Neural cell (in vitro differentiated cells): ENCODE results near the gene UNC5B. TPM values are rescaled to one million over a fixed set of nuclear protein-coding genes. Genes with fewer than 3 reads are reported as not detected.
A peak's percentile ranks its signal among the peaks of the same experiment; 100 is the strongest.

Experiments used
- H2AFZ ChIP-seq: fragments of 200-600, 300-800 bp; sonication (generic), shearing (Covaris generic); 2 replicates; pipeline ENCODE4 v1.6.0; 2014; ENCODE audit warnings: low read depth, mild to moderate bottlenecking, antibody characterized with exemption, low read length, moderate library complexity
- H3F3A ChIP-seq: fragments of 200-600 bp; shearing (Covaris generic); 2 replicates; pipeline ENCODE4 v1.6.1; 2016; ENCODE audit warnings: mild to moderate bottlenecking, moderate library complexity, mixed read lengths, antibody characterized with exemption, low read length; ENCODE audit not compliant: insufficient read depth, poor library complexity, severe bottlenecking
- H3K27ac ChIP-seq: fragments of 200-600, 300-800 bp; sonication (generic), shearing (Covaris generic); 2 replicates; pipeline ENCODE4 v1.5.1; 2014; ENCODE audit warnings: mild to moderate bottlenecking, low read length, moderate library complexity
- H3K27me3 ChIP-seq: fragments of 300-800, 200-600 bp; sonication (generic), shearing (Covaris generic); 2 replicates; pipeline ENCODE4 v1.6.0; 2014; ENCODE audit warnings: mild to moderate bottlenecking, low read depth, low read length, moderate library complexity; ENCODE audit not compliant: insufficient read depth
- H3K36me3 ChIP-seq: fragments of 300-800, 200-600 bp; sonication (generic), shearing (Covaris generic); 2 replicates; pipeline ENCODE4 v1.5.1; 2014; ENCODE audit warnings: mild to moderate bottlenecking, antibody characterized with exemption, low read length, moderate library complexity; ENCODE audit not compliant: insufficient read depth
- H3K4me2 ChIP-seq: fragments of 300-800, 200-600 bp; sonication (generic), shearing (Covaris generic); 2 replicates; pipeline ENCODE4 v1.6.0; 2014; ENCODE audit warnings: mild to moderate bottlenecking, low read length
- H3K4me3 ChIP-seq: fragments of 300-800, 200-600 bp; sonication (generic), shearing (Covaris generic); 2 replicates; pipeline ENCODE4 v1.5.1; 2014; ENCODE audit warnings: mild to moderate bottlenecking, low read length, moderate library complexity
- H3K79me2 ChIP-seq: fragments of 200-600 bp; shearing (Covaris generic); replicated peaks from 2 replicates; pipeline ENCODE4 v1.6.0; 2014; ENCODE audit warnings: mild to moderate bottlenecking, low read length, moderate library complexity; ENCODE audit not compliant: insufficient read depth
- H3K9ac ChIP-seq: fragments of 300-800, 200-600 bp; sonication (generic), shearing (Covaris generic); 2 replicates; pipeline ENCODE4 v1.6.1; 2016; ENCODE audit warnings: mild to moderate bottlenecking, low read length, mixed read lengths
- H3K9me2 ChIP-seq: fragments of 200-600 bp; shearing (Covaris generic); 2 replicates; pipeline ENCODE4 v1.6.1; 2016; ENCODE audit warnings: mild to moderate bottlenecking, low read length, mixed read lengths; ENCODE audit not compliant: insufficient read depth
- H3K9me3 ChIP-seq: fragments of 200-600, 300-800 bp; sonication (generic), shearing (Covaris generic); 2 replicates; pipeline ENCODE4 v1.6.1; 2016; ENCODE audit warnings: mild to moderate bottlenecking, mixed run types, low read length, moderate library complexity, mixed read lengths
- H4K20me1 ChIP-seq: fragments of 200-600 bp; shearing (Covaris generic); 2 replicates; pipeline ENCODE4 v1.6.1; 2016; ENCODE audit warnings: mild to moderate bottlenecking, mixed run types; ENCODE audit not compliant: insufficient read depth
- EZH2 ChIP-seq: fragments of 200-600, 300-800 bp; shearing (Covaris generic), sonication (generic); IDR thresholded peaks from 2 replicates; pipeline ENCODE4 v1.6.1; 2014; ENCODE audit warnings: antibody characterized with exemption, low read length, borderline replicate concordance, mild to moderate bottlenecking; ENCODE audit not compliant: insufficient read depth, poor library complexity, severe bottlenecking
- MXI1 ChIP-seq: fragments of 450-650 bp; conservative IDR thresholded peaks from 2 replicates; pipeline ENCODE4 v1.6.1; 2014; ENCODE audit warnings: antibody characterized with exemption, mild to moderate bottlenecking; ENCODE audit not compliant: poor library complexity, severe bottlenecking
- POLR2AphosphoS5 ChIP-seq: IDR thresholded peaks from 2 replicates; pipeline ENCODE4 v1.6.1; 2012
- RAD21 ChIP-seq: fragments of 450-650 bp; conservative IDR thresholded peaks from 2 replicates; pipeline ENCODE4 v1.6.1; 2014; ENCODE audit warnings: antibody characterized with exemption, mild to moderate bottlenecking, moderate library complexity
- SMC3 ChIP-seq: fragments of 450-650 bp; conservative IDR thresholded peaks from 2 replicates; pipeline ENCODE4 v1.6.1; 2014; ENCODE audit warnings: antibody characterized with exemption, mild to moderate bottlenecking, moderate library complexity; ENCODE audit not compliant: poor library complexity
- TAF1 ChIP-seq: IDR thresholded peaks from 2 replicates; pipeline ENCODE4 v1.6.1; 2012; ENCODE audit warnings: low read depth
- polyA plus RNA-seq: library from polyadenylated mRNA; depleted of rRNA; stranded (reverse); fragments of >200 nt; gene quantifications from 2 replicates; pipeline ENCODE4 v1.2.3, GENCODE V29; 2014
- TF ChIP-seq, protein P1 (sequence below): IDR thresholded peaks from 2 replicates; pipeline ENCODE4 v1.6.1; 2012; ENCODE audit warnings: borderline replicate concordance
- TF ChIP-seq, protein P2 (sequence below): fragments of 450-650 bp; IDR thresholded peaks from 2 replicates; pipeline ENCODE4 v1.5.1; 2014; ENCODE audit warnings: antibody characterized with exemption, mild to moderate bottlenecking, moderate library complexity; ENCODE audit not compliant: poor library complexity, severe bottlenecking

Gene UNC5B
- polyA plus RNA-seq, 1 donor from 2014 or later: 2.0 TPM

DNA sequence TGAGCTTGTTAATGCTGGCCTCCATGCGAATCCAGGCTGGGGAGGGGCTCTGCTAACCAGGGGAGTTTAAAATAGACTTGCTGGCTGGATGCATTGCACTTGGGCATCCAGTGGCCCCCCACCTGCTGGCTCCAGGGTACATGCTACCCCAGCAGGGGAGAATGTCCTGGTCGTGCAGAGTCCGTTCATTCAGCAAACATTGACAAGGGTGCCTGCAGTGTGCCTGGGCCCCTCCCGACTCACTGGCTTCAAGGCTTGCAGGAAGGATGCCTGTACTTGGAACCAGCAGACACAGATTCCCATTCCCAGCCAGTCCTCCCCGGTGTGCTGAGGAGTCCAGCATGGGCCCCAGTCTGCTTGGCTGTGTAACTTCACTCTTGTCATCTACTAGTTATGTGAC is 108.2 kb downstream of the UNC5B start:
- Histone ChIP-seq H3K4me2 (no peak overlapping the region), H3F3A (no peaks in the 10 kb centered on the region), H3K36me3 (no peaks in the 10 kb centered on the region), H3K27ac (no peak overlapping the region), H3K4me3 (peak overlapping the region; percentile 75), H3K9me2 (no peaks in the 10 kb centered on the region), H3K27me3 (no peaks in the 10 kb centered on the region), H3K9ac (no peak overlapping the region), H3K9me3 (no peaks in the 10 kb centered on the region), H4K20me1 (no peaks in the 10 kb centered on the region), H2AFZ (no peak overlapping the region), H3K79me2 (no peaks in the 10 kb centered on the region)
- no peak for TF ChIP-seq EZH2
- TF ChIP-seq MXI1: no peak
- TF ChIP-seq, protein P1, sequence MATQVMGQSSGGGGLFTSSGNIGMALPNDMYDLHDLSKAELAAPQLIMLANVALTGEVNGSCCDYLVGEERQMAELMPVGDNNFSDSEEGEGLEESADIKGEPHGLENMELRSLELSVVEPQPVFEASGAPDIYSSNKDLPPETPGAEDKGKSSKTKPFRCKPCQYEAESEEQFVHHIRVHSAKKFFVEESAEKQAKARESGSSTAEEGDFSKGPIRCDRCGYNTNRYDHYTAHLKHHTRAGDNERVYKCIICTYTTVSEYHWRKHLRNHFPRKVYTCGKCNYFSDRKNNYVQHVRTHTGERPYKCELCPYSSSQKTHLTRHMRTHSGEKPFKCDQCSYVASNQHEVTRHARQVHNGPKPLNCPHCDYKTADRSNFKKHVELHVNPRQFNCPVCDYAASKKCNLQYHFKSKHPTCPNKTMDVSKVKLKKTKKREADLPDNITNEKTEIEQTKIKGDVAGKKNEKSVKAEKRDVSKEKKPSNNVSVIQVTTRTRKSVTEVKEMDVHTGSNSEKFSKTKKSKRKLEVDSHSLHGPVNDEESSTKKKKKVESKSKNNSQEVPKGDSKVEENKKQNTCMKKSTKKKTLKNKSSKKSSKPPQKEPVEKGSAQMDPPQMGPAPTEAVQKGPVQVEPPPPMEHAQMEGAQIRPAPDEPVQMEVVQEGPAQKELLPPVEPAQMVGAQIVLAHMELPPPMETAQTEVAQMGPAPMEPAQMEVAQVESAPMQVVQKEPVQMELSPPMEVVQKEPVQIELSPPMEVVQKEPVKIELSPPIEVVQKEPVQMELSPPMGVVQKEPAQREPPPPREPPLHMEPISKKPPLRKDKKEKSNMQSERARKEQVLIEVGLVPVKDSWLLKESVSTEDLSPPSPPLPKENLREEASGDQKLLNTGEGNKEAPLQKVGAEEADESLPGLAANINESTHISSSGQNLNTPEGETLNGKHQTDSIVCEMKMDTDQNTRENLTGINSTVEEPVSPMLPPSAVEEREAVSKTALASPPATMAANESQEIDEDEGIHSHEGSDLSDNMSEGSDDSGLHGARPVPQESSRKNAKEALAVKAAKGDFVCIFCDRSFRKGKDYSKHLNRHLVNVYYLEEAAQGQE: no peak

DNA sequence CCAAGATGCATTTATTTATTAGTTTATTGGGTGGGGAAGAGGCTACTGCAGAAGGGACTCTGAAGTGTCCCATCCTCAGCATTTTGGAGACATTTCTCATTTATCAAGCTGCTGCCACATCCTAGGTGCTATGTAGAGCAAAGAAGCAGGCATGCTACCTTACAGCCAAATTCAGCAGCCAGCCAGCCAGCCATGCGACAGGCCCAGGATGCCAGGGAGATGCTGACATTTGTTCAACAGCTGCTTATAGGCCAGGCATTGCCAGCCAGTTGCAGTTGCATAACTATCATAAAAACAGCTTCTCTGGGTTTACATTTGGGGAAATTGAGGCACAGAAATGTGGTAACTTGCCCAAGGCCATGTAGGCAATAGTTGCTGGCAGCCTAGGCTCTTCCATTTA is 109.0 kb downstream of the UNC5B start:
- no peak overlapping the region for H2AFZ ChIP-seq
- H3K36me3 ChIP-seq: no peaks in the 10 kb centered on the region
- H3K4me3 ChIP-seq: no peak overlapping the region
- no peak for TF ChIP-seq RAD21
- TF ChIP-seq, protein P1: no peak
- TF ChIP-seq, protein P2, sequence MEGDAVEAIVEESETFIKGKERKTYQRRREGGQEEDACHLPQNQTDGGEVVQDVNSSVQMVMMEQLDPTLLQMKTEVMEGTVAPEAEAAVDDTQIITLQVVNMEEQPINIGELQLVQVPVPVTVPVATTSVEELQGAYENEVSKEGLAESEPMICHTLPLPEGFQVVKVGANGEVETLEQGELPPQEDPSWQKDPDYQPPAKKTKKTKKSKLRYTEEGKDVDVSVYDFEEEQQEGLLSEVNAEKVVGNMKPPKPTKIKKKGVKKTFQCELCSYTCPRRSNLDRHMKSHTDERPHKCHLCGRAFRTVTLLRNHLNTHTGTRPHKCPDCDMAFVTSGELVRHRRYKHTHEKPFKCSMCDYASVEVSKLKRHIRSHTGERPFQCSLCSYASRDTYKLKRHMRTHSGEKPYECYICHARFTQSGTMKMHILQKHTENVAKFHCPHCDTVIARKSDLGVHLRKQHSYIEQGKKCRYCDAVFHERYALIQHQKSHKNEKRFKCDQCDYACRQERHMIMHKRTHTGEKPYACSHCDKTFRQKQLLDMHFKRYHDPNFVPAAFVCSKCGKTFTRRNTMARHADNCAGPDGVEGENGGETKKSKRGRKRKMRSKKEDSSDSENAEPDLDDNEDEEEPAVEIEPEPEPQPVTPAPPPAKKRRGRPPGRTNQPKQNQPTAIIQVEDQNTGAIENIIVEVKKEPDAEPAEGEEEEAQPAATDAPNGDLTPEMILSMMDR: no peak
- no peak for TF ChIP-seq EZH2
- TF ChIP-seq TAF1: no peak
- TF ChIP-seq SMC3: no peak
- TF ChIP-seq MXI1: no peak
- no peak for TF ChIP-seq POLR2AphosphoS5
- no peaks in the 10 kb centered on the region for H3K27me3 ChIP-seq
- no peaks in the 10 kb centered on the region for H3F3A ChIP-seq
- H4K20me1 ChIP-seq: no peaks in the 10 kb centered on the region
- H3K79me2 ChIP-seq: no peaks in the 10 kb centered on the region
- H3K27ac ChIP-seq: no peak overlapping the region
- no peaks in the 10 kb centered on the region for H3K9me3 ChIP-seq
- H3K9me2 ChIP-seq: no peaks in the 10 kb centered on the region
- no peak overlapping the region for H3K4me2 ChIP-seq
- no peak overlapping the region for H3K9ac ChIP-seq
